IgD-negative memory B cell (primary cell): Measurements from ENCODE around the gene CD99. TPM values are rescaled to one million over a fixed set of nuclear protein-coding genes. Genes with fewer than 3 reads are reported as not detected.
A peak's percentile ranks its signal among the peaks of the same experiment; 100 is the strongest.
"Not testable (repeated sequence)": the region's sequence is repeated elsewhere in the genome, so short reads cannot be mapped to it uniquely, and the experiment has no call there.

ENCODE experiments used
- H3K27ac Mint-ChIP-seq, 3 donors: one replicate each; pipeline ENCODE4 v1.8.0; 2020 to 2022; ENCODE audit warnings: mild to moderate bottlenecking in 3 of 3, mixed read lengths in 3 of 3, moderate library complexity in 1 of 3
- H3K27me3 Mint-ChIP-seq: one replicate; pipeline ENCODE4 v1.8.0; 2021; ENCODE audit warnings: mixed read lengths
- H3K36me3 Mint-ChIP-seq: one replicate; pipeline ENCODE4 v1.8.0; 2020; ENCODE audit warnings: mild to moderate bottlenecking, mixed read lengths
- H3K4me1 Mint-ChIP-seq, 3 donors: one replicate each; pipeline ENCODE4 v1.8.0; 2020 to 2022; ENCODE audit warnings: mixed read lengths in 3 of 3, mild to moderate bottlenecking in 1 of 3
- H3K4me3 Mint-ChIP-seq, 4 donors: one replicate each; pipeline ENCODE4 v1.8.0; 2020 to 2022; ENCODE audit warnings: mild to moderate bottlenecking in 4 of 4, mixed read lengths in 4 of 4, moderate library complexity in 3 of 4
- H3K9me3 Mint-ChIP-seq, 3 donors: one replicate each; pipeline ENCODE4 v1.8.0; 2020 to 2021; ENCODE audit warnings: mixed read lengths in 3 of 3, mild to moderate bottlenecking in 1 of 3
- polyA plus RNA-seq: library from polyadenylated mRNA; unstranded; fragments of 300-500 nt; fragmentation: Illumina TruSeq; gene quantifications from one replicate; pipeline ENCODE4 v1.2.3, GENCODE V29; 2021

Gene CD99
- polyA plus RNA-seq, 1 donor from 2014 or later: 278 TPM

DNA sequence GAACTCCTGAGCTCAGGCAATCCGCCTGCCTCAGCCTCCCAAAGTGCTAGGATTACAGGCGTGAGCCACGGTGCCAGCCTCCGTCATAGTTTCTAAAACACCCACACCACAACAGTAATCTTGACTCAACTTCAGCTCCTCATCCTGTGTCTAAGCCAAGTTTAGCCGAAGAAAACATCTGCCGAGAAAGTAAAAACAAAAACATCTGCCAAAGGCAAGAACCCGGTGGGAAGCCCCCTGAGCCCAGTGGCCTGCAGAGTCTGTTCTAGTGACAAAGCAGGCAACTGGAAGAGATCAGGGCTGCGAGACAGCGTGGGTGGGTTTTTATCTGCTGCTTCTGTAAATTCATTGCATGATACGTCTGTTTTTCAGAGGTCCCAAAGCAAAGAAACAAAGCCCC lies 26.6 kb upstream of the CD99 start:
- Mint-ChIP-seq H3K4me1 (peaks cover 0 to 14% (median 0%) of the 10 kb centered on the region in 3 donors), H3K4me3 (no peak overlapping the region), H3K36me3 (peaks cover 7% of the 10 kb centered on the region), H3K27ac (peak overlapping the region in 1 of 3 donors; percentile 35), H3K9me3 (peaks cover 0 to 3% (median 0%) of the 10 kb centered on the region in 3 donors), H3K27me3 (no peaks in the 10 kb centered on the region)

DNA sequence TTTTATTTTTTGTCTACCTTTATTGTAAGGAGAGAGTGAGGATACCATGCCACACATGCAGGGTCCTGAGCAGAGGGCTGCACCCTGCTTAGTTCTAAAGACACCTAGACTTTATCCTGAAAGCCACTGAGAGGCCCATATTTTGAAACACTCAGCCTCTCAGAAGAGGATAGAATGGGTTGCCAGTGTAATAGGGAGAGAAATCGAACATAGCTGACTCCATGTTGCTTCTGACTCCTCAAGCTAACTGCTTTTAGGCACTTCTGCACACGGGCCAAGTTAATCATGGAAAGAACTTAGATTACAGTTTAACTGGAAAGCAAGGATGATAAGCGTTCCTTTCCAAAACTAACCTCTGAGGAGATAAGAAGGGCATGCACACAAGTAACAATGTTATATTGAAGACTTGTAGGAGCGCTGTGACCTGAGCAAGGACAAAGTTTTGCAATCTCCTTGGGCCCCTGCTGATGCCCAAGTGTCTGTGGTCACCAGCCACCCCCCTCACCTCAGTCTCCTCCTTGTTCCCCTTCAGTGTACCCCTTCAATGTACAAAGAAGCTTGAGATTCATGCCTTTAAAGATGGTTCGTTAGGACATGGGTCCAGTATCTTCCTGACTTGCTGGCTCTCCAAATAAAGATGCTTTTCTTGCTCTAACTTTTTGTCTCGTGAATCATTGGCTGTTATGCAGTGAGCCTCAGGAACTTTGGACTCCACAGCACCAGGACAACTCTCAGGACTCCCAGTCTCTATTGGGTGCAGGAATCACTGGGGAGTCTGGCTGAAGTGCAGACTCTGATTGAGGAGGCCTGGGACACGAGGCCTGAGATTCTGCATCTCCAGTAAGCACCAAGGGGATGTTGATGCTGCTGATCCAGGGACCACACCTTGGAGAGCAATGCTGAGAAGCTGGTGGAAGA lies 25.4 kb upstream of the CD99 start:
- Mint-ChIP-seq H3K4me3 (no peak overlapping the region), H3K27me3 (no peaks in the 10 kb centered on the region), H3K9me3 (peaks cover 0 to 3% (median 0%) of the 10 kb centered on the region in 3 donors), H3K27ac (peak overlapping the region in 1 of 3 donors; percentile 35), H3K36me3 (peaks cover 7% of the 10 kb centered on the region), H3K4me1 (peaks cover 0 to 14% (median 0%) of the 10 kb centered on the region in 3 donors)

DNA sequence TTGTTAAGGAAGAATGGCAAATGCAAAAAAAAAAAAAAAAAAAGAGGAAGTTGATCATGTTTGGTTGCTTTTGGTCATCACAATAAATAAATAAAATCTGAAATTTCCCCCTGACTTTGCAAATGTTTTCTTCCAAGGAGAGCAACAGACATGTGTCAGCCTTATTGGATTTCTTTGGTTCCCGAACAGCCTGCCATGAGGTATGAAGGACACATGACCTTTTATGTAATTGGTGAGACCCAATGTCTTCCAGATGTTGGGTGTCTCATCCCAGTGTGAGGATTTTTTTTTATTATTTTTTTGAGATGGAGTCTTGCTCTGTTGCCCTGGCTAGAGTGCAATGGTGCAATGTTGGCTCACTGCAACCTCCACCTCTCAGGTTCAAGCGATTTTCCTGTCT lies 24.6 kb upstream of the CD99 start:
- H3K9me3 Mint-ChIP-seq: peaks cover 0 to 3% (median 0%) of the 10 kb centered on the region in 3 donors

DNA sequence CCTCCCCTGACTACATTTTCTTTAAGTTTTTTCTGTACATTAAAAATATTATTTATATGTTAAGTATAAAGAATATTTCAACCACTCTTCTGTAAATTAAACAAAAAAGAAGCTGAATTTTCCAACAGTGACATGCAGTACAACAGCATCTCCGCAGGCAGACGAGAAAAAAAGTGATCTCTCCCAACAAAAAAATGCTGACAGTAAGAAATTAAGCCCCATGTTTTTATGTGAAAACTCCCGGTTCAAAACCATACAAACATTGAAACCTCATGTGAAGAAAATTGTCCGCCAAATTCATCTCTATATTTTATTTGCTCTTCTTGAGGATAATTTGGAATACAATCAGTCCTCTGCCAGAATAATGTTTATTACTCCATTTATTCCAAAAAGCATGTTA lies 20.1 kb upstream of the CD99 start:
- H3K27ac Mint-ChIP-seq: no peak overlapping the region
- H3K9me3 Mint-ChIP-seq: peaks cover 0 to 5% (median 2%) of the 10 kb centered on the region in 3 donors
- H3K4me1 Mint-ChIP-seq: peaks cover 0 to 6% (median 2%) of the 10 kb centered on the region in 3 donors
- H3K27me3 Mint-ChIP-seq: no peaks in the 10 kb centered on the region
- H3K4me3 Mint-ChIP-seq: no peak overlapping the region
- H3K36me3 Mint-ChIP-seq: peaks cover 8% of the 10 kb centered on the region

More for the DNA sequence above, 24.6 kb upstream of the CD99 start:
- no peak overlapping the region for H3K27ac Mint-ChIP-seq
- H3K4me3 Mint-ChIP-seq: no peak overlapping the region
- H3K4me1 Mint-ChIP-seq: peaks cover 0 to 14% (median 0%) of the 10 kb centered on the region in 3 donors
- peaks cover 7% of the 10 kb centered on the region for H3K36me3 Mint-ChIP-seq
- H3K27me3 Mint-ChIP-seq: no peaks in the 10 kb centered on the region

DNA sequence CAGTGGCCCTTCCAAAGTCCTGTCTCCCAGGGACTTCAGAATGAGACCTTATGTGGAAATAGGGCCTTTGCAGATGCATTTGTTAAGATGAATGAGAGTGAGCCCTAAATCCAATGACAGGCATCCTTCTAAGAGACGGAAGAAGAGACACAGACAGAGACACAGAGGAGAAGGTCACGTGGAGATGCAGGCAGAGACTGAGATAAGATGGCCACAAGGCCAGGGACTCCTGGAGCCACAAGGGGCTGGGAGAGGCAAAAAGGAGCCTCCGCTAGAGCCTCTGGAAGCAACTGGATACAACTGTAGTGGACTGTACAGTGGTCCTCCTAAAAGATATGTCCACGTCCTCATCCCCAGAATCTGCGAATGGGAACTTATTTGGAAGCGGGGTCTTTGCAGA lies 19.0 kb upstream of the CD99 start:
- no peaks in the 10 kb centered on the region for H3K27me3 Mint-ChIP-seq
- H3K4me1 Mint-ChIP-seq: peaks cover 0 to 2% (median 0%) of the 10 kb centered on the region in 3 donors
- no peak overlapping the region for H3K4me3 Mint-ChIP-seq
- peaks cover 6% of the 10 kb centered on the region for H3K36me3 Mint-ChIP-seq
- no peak overlapping the region for H3K27ac Mint-ChIP-seq
- H3K9me3 Mint-ChIP-seq: peaks cover 0 to 5% (median 2%) of the 10 kb centered on the region in 3 donors

DNA sequence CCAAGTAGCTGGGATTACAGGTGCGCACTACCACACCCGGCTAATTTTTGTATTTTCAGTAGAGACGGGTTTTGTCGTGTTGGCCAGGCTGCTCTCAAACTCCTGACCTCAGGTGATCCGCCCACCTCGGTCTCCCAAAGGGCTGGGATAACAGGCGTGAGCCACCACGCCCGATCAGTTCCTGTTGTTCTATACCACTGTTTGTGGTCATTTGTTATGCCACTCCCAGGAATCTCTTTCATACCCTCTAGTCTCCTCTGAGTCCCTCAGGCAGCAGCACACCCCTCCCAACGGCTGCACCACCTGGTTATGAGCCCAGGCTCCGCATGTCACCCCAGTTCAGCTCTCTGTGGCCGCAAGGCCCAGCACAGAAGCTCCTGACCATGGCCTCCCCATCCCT lies 17.5 kb upstream of the CD99 start:
- H3K27me3 Mint-ChIP-seq: no peaks in the 10 kb centered on the region
- peaks cover 0 to 5% (median 2%) of the 10 kb centered on the region in 3 donors for H3K9me3 Mint-ChIP-seq
- H3K36me3 Mint-ChIP-seq: peaks cover 6% of the 10 kb centered on the region
- H3K4me1 Mint-ChIP-seq: peaks cover 0 to 2% (median 0%) of the 10 kb centered on the region in 3 donors
- no peak overlapping the region for H3K27ac Mint-ChIP-seq
- H3K4me3 Mint-ChIP-seq: peak overlapping the region in 1 of 4 donors; percentile 39

DNA sequence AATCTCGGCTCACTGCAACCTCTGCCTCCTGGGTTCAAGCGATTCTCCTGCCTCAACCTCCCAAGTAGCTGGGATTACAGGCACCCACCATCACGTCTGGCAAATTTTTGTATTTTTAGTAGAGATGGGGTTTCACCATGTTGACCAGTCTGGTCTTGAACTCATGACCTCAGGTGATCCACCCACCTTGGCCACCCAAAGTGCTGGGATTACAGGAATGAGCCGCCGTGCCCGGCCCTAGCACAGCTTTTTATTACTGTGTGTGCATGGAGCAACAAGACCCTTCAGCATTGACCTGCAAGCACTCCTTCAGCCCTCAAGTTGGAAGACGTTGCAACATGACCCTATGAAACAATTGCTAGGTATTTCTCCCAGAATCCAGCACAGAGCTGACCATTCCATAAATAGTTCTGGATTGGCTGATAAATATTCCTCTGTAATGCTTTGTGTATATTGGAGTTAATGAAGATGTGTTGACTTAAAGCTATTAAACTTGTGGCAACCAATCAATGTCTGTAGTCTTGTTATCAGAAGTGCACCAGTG lies 15.4 kb upstream of the CD99 start:
- H3K36me3 Mint-ChIP-seq, H3K4me3 Mint-ChIP-seq, H3K27ac Mint-ChIP-seq, H3K9me3 Mint-ChIP-seq, H3K4me1 Mint-ChIP-seq, H3K27me3 Mint-ChIP-seq: not testable (repeated sequence)

DNA sequence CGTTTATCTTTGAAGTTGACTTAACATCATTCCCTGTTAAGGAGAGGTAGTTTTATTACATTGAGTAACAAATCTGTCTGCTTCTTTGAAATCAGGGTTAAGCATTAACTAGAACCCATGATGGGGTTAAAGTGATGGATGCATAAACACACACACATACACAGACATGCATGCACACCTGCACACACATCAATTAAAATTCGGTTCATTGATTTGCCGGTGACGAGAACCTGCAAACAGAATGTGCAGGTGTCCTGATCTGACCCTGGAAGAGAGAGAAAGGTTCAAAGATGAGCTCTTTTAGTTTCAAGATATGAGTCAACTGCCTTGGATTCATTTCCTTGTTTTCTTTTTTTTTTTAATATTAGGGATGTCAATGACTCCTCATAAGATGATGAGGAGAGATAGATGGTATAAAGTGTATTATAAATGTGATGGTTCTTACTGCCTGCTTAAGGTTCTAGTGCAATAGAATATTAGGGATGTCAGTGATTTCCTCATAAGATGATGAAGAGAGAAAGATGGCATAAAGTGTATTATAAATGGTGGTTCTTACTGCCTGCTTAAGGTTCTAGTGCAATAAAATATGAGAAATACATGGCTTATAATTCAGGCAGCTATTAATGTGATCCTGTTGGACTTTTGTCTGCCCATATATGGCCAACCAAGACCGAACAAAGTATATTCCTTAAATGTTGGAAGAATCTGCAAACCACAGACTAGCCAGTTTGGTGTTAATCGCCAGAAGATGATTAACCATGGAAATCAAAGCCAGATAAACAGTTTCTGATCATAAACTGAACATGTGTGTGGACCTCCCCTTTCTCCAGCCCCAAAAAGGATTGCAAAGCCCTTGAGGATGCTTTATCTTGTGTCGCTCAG lies 14.1 kb upstream of the CD99 start:
- no peak overlapping the region for H3K4me3 Mint-ChIP-seq
- H3K4me1 Mint-ChIP-seq: peaks cover 0 to 2% (median 0%) of the 10 kb centered on the region in 3 donors
- peaks cover 4% of the 10 kb centered on the region for H3K36me3 Mint-ChIP-seq
- no peak overlapping the region for H3K27ac Mint-ChIP-seq
- H3K27me3 Mint-ChIP-seq: no peaks in the 10 kb centered on the region
- H3K9me3 Mint-ChIP-seq: peaks cover 0 to 6% (median 2%) of the 10 kb centered on the region in 3 donors

DNA sequence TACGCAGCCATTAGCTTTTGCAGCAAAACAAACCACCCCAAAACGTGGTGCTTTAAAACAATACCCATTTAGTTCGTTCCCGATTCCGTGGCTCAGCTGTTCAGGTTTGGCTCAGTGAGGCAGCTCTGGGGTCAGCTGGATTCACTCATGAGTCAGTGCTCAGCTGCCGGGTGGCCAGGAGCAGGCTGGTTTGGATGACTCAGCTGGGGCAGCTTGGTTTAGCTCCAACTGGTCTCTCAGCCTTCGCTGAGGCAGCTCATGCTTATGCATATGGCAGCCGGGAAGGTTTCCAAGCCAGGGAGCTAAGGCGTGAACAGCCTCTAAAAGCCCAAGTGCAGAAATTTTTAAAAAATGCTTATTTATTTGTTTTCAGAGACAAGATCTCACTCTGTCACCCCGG lies 13.3 kb upstream of the CD99 start:
- Mint-ChIP-seq H3K9me3 (peaks cover 0 to 6% (median 2%) of the 10 kb centered on the region in 3 donors), H3K4me3 (no peak overlapping the region), H3K36me3 (peaks cover 4% of the 10 kb centered on the region), H3K27ac (no peak overlapping the region), H3K4me1 (peaks cover 0 to 2% (median 0%) of the 10 kb centered on the region in 3 donors), H3K27me3 (no peaks in the 10 kb centered on the region)

DNA sequence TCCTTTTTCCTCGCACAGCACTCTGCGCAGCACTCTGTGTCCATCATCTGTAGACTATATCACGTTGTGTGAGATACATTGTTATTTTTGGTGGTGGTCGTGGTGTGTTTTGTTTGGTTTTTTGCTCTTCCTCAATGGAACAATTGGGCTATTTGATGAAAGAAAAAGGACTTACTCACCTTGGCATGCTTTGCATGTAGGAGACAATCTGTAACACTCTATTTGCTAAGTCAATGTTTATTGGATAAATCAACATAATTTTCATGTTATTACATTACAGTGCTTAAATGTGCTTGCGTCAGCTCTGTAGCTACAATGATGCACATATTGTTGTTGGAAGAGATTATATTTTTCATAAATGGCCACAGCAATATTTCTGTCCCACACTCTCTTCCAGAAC lies 12.5 kb upstream of the CD99 start:
- Mint-ChIP-seq H3K27me3 (no peaks in the 10 kb centered on the region), H3K4me3 (no peak overlapping the region), H3K9me3 (peaks cover 0 to 6% (median 0%) of the 10 kb centered on the region in 3 donors), H3K27ac (peak overlapping the region in 1 of 3 donors; percentile 74), H3K36me3 (peaks cover 4% of the 10 kb centered on the region), H3K4me1 (peaks cover 0 to 2% (median 0%) of the 10 kb centered on the region in 3 donors)

DNA sequence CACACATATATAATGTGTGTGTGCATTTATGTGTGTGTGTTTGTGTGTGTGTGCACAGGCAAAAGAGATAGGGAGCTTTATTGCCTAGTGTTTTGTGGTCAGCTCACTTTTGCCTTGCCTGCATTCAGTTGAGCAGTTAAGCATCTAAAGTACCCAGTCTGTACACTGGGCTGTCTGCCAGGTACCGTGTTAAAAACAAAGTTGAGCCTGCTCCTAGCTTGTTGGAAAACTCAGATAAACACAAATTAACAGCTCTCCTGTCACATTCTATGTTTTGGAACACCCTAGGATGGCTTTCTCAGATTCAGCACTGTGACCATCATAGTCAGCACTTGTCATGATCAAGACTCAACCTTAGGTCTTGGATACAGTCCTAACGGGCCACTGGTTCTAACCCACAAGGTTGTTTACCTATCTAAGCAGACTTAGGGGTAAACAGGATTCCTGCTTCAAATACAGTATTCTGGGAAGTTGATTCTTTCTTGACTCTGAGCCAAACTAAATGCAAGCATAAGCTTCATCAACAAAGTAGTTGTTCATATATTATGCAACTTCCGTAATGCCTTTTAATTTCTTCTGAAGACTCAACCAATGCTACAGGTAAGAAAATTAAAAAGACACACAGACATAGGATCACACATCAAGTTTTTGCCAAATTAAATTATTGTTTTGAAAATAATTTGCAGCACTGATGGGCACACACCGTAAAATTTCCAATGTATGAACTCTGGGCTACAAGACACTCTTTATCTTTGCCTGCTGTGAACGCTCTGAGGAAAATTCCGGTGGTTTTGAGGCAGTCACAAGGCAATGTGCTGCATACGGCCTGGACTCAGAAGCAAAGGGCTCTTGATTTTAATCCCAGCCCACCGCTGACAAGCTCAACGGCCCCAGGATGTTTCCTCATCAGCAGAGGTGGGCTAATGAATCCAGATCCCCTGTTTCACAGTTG lies 11.3 kb upstream of the CD99 start:
- H3K27ac Mint-ChIP-seq: no peak overlapping the region
- peaks cover 0 to 4% (median 0%) of the 10 kb centered on the region in 3 donors for H3K9me3 Mint-ChIP-seq
- no peaks in the 10 kb centered on the region for H3K27me3 Mint-ChIP-seq
- H3K4me1 Mint-ChIP-seq: no peaks in the 10 kb centered on the region
- H3K4me3 Mint-ChIP-seq: no peak overlapping the region
- peaks cover 2% of the 10 kb centered on the region for H3K36me3 Mint-ChIP-seq

DNA sequence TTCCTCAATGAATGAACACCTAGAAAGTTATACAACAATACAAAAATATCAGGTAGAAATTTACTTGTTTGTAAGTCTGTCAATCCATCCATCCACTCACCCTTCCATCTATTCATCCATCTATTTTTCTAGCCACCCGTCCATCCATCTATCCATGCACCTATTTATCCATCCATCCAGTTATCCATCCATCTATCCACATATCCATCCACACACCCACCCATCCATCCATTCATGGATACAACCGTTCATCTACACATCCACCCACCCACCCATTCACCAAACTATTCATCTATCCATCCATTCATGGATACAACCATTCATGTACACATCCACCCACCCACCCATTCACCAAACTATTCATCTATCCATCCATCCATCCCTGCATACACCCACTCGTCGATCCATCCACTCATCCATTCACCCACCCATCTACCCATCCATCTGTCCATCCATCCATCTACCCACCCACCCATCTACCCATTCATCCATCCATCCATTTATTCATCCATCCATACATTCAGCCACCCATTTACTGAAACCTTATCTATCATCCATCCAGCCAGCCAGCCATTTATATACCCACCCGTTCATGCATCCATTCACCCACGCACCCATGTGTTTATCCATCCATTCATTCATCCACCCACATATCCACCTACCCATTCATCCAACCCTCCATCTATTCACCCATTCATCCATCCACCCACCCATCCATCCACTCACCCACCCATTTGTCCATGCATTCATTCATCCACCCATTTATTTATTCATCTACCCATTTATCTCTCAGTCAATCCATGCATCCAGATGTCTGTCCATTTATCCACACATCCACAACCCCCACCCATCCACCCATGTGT lies 10.4 kb upstream of the CD99 start:
- Mint-ChIP-seq H3K4me1 (no peaks in the 10 kb centered on the region), H3K4me3 (peak overlapping the region in 1 of 4 donors; percentile 13), H3K9me3 (peaks cover 0 to 4% (median 0%) of the 10 kb centered on the region in 3 donors), H3K27ac (no peak overlapping the region), H3K27me3 (no peaks in the 10 kb centered on the region), H3K36me3 (peaks cover 3% of the 10 kb centered on the region)

DNA sequence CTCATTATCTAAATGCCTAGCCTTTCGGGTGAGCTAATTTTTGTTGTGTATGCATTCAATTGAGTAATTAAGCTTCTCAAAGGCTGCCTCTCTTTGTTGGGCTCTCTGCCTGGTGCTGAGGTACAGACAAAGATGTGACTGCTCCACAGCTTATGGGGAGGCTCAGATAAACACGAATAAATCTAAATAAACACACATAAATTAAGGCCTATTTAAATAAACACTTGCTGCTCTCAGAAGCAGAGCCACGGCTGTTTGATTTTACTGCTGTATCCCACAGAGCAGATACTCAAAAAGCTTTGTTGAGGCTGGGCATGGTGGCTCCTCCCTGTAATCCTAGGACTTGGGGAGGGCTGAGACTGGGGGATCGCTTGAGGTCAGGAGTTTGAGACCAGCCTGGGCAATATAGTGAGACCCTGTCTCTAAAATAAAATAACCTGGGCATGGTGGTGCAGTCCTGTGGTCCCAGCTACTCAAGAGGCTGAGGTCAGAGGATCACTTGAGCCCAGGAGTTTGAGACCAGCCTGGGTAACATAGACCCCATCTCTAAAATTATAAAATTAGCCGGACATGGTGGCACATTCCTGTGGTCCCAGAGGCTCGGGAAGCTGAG lies 8.4 kb upstream of the CD99 start:
- H3K4me1 Mint-ChIP-seq: no peaks in the 10 kb centered on the region
- peaks cover 0 to 4% (median 0%) of the 10 kb centered on the region in 3 donors for H3K9me3 Mint-ChIP-seq
- H3K4me3 Mint-ChIP-seq: no peak overlapping the region
- H3K36me3 Mint-ChIP-seq: peaks cover 3% of the 10 kb centered on the region
- H3K27ac Mint-ChIP-seq: no peak overlapping the region
- no peaks in the 10 kb centered on the region for H3K27me3 Mint-ChIP-seq
